Hepatic stellate cell (primary cell): ENCODE data around the gene JPH4.

Experiments
- DNase-seq: peaks from one replicate; pipeline ENCODE4 v3.0.0; 2011; ENCODE audit warnings: low spot score

Gene JPH4

GRCh38 chr14:23562822-23563472 is 15.6 kb downstream of the JPH4 start:
- DNase-seq: peak; percentile 67

- DNase-seq: no peak
These were observed 16.4 kb downstream of the JPH4 start for GRCh38 chr14:23561873-23562821.

GRCh38 chr14:23561259-23561658 is 17.3 kb downstream of the JPH4 start:
- no peak for DNase-seq

GRCh38 chr14:23559926-23560520 is 18.6 kb downstream of the JPH4 start:
- DNase-seq: no peak

- DNase-seq: peak; percentile 76
These were observed 19.3 kb downstream of the JPH4 start for GRCh38 chr14:23559010-23559925.

- DNase-seq: no peak
These were observed 20.1 kb downstream of the JPH4 start for GRCh38 chr14:23558346-23559009.

- no peak for DNase-seq
These were observed 20.6 kb downstream of the JPH4 start for GRCh38 chr14:23557946-23558345.

GRCh38 chr14:23557521-23557920 is 21.1 kb downstream of the JPH4 start:
- DNase-seq: no peak

GRCh38 chr14:23556700-23557440 is 21.7 kb downstream of the JPH4 start:
- no peak for DNase-seq

GRCh38 chr14:23555882-23556699 is 22.5 kb downstream of the JPH4 start, which contains the start of gene THTPA:
THTPA (plus strand) TSS chr14:23556271; CDS start chr14:23556758, 487 bp downstream.
- peak; percentile 97 for DNase-seq

- no peak for DNase-seq
These were observed 23.1 kb downstream of the JPH4 start for GRCh38 chr14:23555533-23555881.

GRCh38 chr14:23551266-23552028 is 27.1 kb downstream of the JPH4 start, which contains the start of gene ZFHX2:
ZFHX2 (minus strand) TSS chr14:23551765; CDS start chr14:23535325, 16,440 bp downstream.
- DNase-seq: peak; percentile 50

- DNase-seq: no peak
These were observed 27.8 kb downstream of the JPH4 start for GRCh38 chr14:23550812-23551265.

- DNase-seq: no peak
These were observed 28.3 kb downstream of the JPH4 start for GRCh38 chr14:23550131-23550811.

GRCh38 chr14:23548351-23549318 is 30.0 kb downstream of the JPH4 start:
- DNase-seq: no peak

GRCh38 chr14:23547924-23548323 is 30.7 kb downstream of the JPH4 start:
- no peak for DNase-seq
